Activated CD4-positive, alpha-beta T cell treated with anti-CD3 and anti-CD28 coated beads, Interleukin-2, amount 50 U/mL, for 16 hours (primary cell): ENCODE results near the gene SMYD3.
A peak's percentile ranks its signal among the peaks of the same experiment; 100 is the strongest.
"Not testable (repeated sequence)": the region's sequence is repeated elsewhere in the genome, so short reads cannot be mapped to it uniquely, and the experiment has no call there.

Experiments
- DNase-seq: peaks from one replicate; pipeline ENCODE4 v3.0.0-alpha.2; 2020

Gene SMYD3

GRCh38 chr1:246343937-246344336, 163.1 kb downstream of the SMYD3 start:
- DNase-seq = no peak

GRCh38 chr1:246343251-246343650, 163.8 kb downstream of the SMYD3 start:
- DNase-seq = no peak

- peak; percentile 64 for DNase-seq
Observed at GRCh38 chr1:246338546-246338945, 168.5 kb downstream of the SMYD3 start.

GRCh38 chr1:246338098-246338497, 169.0 kb downstream of the SMYD3 start:
- no peak for DNase-seq

GRCh38 chr1:246335151-246335550, 171.9 kb downstream of the SMYD3 start:
- DNase-seq = no peak

GRCh38 chr1:246333855-246334254, 173.2 kb downstream of the SMYD3 start:
- DNase-seq = no peak

- peak; percentile 65 for DNase-seq
Observed at GRCh38 chr1:246332078-246332477, 175.0 kb downstream of the SMYD3 start.

GRCh38 chr1:246329900-246330299, 177.2 kb downstream of the SMYD3 start:
- peak; percentile 94 for DNase-seq

GRCh38 chr1:246329292-246329691, 177.8 kb downstream of the SMYD3 start:
- DNase-seq = not testable (repeated sequence)

- no peak for DNase-seq
Observed at GRCh38 chr1:246324711-246325110, 182.4 kb downstream of the SMYD3 start.

GRCh38 chr1:246324033-246324432, 183.0 kb downstream of the SMYD3 start:
- not testable (repeated sequence) for DNase-seq

- DNase-seq = no peak
Observed at GRCh38 chr1:246320286-246320685, 186.8 kb downstream of the SMYD3 start.

GRCh38 chr1:246319083-246319714, 187.9 kb downstream of the SMYD3 start:
- no peak for DNase-seq

- no peak for DNase-seq
Observed at GRCh38 chr1:246318622-246319021, 188.5 kb downstream of the SMYD3 start.

GRCh38 chr1:246318036-246318359, 189.1 kb downstream of the SMYD3 start:
- no peak for DNase-seq

GRCh38 chr1:246317332-246318035, 189.6 kb downstream of the SMYD3 start:
- DNase-seq = no peak

- DNase-seq = no peak
Observed at GRCh38 chr1:246311461-246311860, 195.6 kb downstream of the SMYD3 start.

GRCh38 chr1:246309247-246309884, 197.7 kb downstream of the SMYD3 start:
- no peak for DNase-seq

- DNase-seq = no peak
Observed at GRCh38 chr1:246308533-246309075, 198.5 kb downstream of the SMYD3 start.

- DNase-seq = peak; percentile 41
Observed at GRCh38 chr1:246306415-246307037, 200.6 kb downstream of the SMYD3 start.

GRCh38 chr1:246304484-246305259, 202.4 kb downstream of the SMYD3 start:
- DNase-seq = no peak

GRCh38 chr1:246302711-246303317, 204.3 kb downstream of the SMYD3 start:
- DNase-seq = no peak
